WERI-Rb-1 (cell line): ENCODE measurements around the gene LRP1.

Experiments used
- DNase-seq: peaks from one replicate; pipeline ENCODE4 v3.0.0-alpha.2; 2020
- H3K27ac ChIP-seq: fragments of 250-450 bp; sonication (Bioruptor Pico); 2 replicates; pipeline ENCODE4 v1.5.1; 2020; ENCODE audit warnings: mild to moderate bottlenecking, moderate library complexity
- H3K27me3 ChIP-seq: fragments of 250-450 bp; sonication (Bioruptor Pico); 2 replicates; pipeline ENCODE4 v1.5.1; 2021; ENCODE audit warnings: mild to moderate bottlenecking, low read depth, moderate library complexity; ENCODE audit not compliant: insufficient read depth, severe bottlenecking
- H3K36me3 ChIP-seq: fragments of 250-450 bp; sonication (Bioruptor Pico); 2 replicates; pipeline ENCODE4 v1.5.1; 2020; ENCODE audit warnings: mild to moderate bottlenecking, moderate library complexity
- H3K4me3 ChIP-seq: 2 replicates; pipeline ENCODE4 v1.5.1; 2011; ENCODE audit warnings: low read depth, mild to moderate bottlenecking, control low read depth, low read length
- H3K9me3 ChIP-seq: fragments of 250-450 bp; sonication (Bioruptor Pico); 2 replicates; pipeline ENCODE4 v1.5.1; 2021; ENCODE audit warnings: mild to moderate bottlenecking, moderate library complexity; ENCODE audit not compliant: severe bottlenecking
- CTCF ChIP-seq: IDR thresholded peaks from 2 replicates; pipeline ENCODE4 v1.5.1; 2011; ENCODE audit warnings: low read depth, mild to moderate bottlenecking, control low read depth, inconsistent platforms, low read length

Gene LRP1

DNA sequence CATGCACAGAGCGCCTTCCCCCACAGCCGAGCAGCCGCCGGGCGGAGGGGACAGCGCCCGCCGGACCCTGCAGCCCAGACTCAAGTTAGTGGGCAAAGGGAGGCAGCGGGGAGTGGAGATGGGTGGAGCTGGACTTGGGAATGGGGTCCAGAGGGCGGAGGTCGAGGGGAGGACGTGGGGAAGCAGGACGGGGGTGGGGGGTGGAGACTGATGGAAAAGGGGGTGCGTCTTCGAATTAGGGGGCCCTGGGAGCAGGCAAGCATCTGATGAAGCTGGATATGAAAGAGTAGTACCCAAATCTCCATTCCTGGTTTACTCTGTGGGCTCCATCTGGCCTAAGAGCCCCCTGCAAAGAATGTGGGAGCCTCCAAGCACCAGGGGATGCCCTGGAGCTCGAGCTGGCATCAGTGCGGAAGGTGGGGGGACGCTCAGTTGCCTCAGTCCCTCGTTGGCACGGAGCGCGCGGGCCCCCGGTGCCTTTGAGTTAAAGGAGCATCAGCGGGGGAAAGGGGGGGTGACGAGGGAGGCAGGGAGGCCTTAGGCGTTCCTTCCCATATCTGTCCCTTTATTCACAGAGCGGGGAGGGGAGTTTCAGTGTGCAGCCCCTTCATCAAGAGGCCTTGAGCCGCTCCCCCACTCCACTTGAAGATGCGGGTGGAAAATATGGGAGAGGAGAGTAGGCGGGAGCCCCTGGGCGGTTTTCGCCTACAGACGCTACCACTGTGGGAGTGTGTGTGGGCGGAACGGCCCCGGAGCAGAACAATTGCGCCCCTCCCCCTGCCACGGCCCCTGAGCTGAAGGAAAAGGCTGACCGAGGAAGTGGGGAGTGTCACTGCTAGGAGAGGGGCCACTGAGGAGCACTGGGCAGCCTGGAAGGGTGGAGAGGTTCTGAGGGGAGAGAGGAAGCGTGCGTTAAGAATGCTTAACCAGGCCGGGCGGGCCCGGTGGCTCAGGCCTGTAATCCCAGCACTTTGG is 38.7 kb upstream of the LRP1 start:
- peak; percentile 75 for DNase-seq
- Histone ChIP-seq H3K27me3 (no peaks in the 10 kb centered on the region), H3K4me3 (peak overlapping the region; percentile 68), H3K36me3 (peaks cover 33% of the 10 kb centered on the region), H3K27ac (peak overlapping the region; percentile 89), H3K9me3 (no peaks in the 10 kb centered on the region)
- no peak for TF ChIP-seq CTCF

GRCh38 chr12:57090490-57090889 is 37.8 kb upstream of the LRP1 start:
- no peak for TF ChIP-seq CTCF
- peak overlapping the region; percentile 89 for H3K27ac ChIP-seq
- no peak for DNase-seq
- peak overlapping the region; percentile 68; the same call in 1 of the 2 replicates for H3K4me3 ChIP-seq
- H3K36me3 ChIP-seq: peaks cover 42% of the 10 kb centered on the region
- no peaks in the 10 kb centered on the region for H3K27me3 ChIP-seq
- H3K9me3 ChIP-seq: no peaks in the 10 kb centered on the region

- H3K36me3 ChIP-seq: peaks cover 46% of the 10 kb centered on the region
- no peak for TF ChIP-seq CTCF
- no peak overlapping the region; the same call in 1 of the 2 replicates for H3K27ac ChIP-seq
- H3K4me3 ChIP-seq: no peak overlapping the region
- DNase-seq: no peak
- H3K9me3 ChIP-seq: no peaks in the 10 kb centered on the region
- H3K27me3 ChIP-seq: no peaks in the 10 kb centered on the region
Observed at GRCh38 chr12:57090924-57091637, 37.2 kb upstream of the LRP1 start.

DNA sequence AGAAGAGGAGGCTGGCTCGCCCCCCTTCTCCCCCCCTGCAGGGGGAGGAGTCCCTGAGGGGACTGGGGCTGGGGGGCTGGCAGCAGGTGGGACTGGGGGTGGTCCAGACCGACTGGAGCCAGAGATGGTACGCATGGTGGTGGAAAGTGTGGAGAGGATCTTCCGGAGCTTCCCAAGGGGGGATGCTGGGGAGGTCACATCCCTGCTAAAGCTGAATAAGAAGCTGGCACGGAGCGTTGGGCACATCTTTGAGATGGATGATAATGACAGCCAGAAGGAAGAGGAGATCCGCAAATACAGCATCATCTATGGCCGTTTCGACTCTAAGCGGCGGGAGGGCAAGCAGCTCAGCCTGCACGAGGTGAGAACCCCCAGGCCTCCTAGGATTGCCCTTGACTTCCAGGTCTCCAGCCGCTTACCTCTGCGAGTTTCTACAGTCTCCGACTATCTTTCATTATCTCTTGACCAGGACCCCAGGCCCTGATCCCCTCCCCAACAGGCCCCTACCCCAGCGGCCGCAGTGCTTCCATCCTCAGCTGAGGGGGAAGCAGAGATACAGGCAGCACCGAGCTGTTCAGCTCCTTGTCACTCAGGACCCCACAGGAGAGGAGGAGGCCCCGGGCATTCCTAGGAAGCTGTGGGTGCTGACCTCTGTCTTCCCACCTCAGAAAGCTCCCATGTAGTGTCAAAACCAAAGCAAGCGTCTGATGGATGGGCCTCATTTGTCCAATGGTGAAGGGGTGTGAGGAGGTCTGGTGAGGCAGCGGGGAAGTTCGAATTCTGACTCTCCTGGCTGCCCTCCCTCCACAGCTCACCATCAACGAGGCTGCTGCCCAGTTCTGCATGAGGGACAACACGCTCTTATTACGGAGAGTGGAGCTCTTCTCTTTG is 36.4 kb upstream of the LRP1 start:
- DNase-seq: no peak
- H3K27ac ChIP-seq: no peak overlapping the region
- no peaks in the 10 kb centered on the region for H3K27me3 ChIP-seq
- H3K36me3 ChIP-seq: peaks cover 46% of the 10 kb centered on the region
- TF ChIP-seq CTCF: no peak
- H3K4me3 ChIP-seq: no peak overlapping the region
- no peaks in the 10 kb centered on the region for H3K9me3 ChIP-seq

- H3K36me3 ChIP-seq: peaks cover 46% of the 10 kb centered on the region
- no peaks in the 10 kb centered on the region for H3K9me3 ChIP-seq
- no peak for TF ChIP-seq CTCF
- no peak for DNase-seq
- no peak overlapping the region for H3K27ac ChIP-seq
- no peaks in the 10 kb centered on the region for H3K27me3 ChIP-seq
- no peak overlapping the region for H3K4me3 ChIP-seq
Observed at GRCh38 chr12:57092529-57092862, 35.8 kb upstream of the LRP1 start.
